T-helper 2 cell treated with Interferon-gamma antibody and Interleukin-4, amounts not matched to agents 5 μg/mL and 100 μg/mL, for 36 hours (primary cell): ENCODE results near the gene THADA.
"Not testable (repeated sequence)": the region's sequence is repeated elsewhere in the genome, so short reads cannot be mapped to it uniquely, and the experiment has no call there.

Experiments
- DNase-seq: peaks from one replicate; pipeline ENCODE4 v3.0.0; 2021; ENCODE audit warnings: low spot score
- H3K27ac Mint-ChIP-seq: one replicate; pipeline ENCODE4 v1.8.0; 2021; ENCODE audit warnings: mild to moderate bottlenecking, mixed read lengths
- H3K27me3 Mint-ChIP-seq: one replicate; pipeline ENCODE4 v1.8.0; 2021; ENCODE audit warnings: low read depth, mixed read lengths
- H3K36me3 Mint-ChIP-seq: one replicate; pipeline ENCODE4 v1.8.0; 2021; ENCODE audit warnings: low read depth, mixed read lengths
- H3K4me1 Mint-ChIP-seq: one replicate; pipeline ENCODE4 v1.8.0; 2021; ENCODE audit warnings: low read depth, mixed read lengths
- H3K4me3 Mint-ChIP-seq: one replicate; pipeline ENCODE4 v1.8.0; 2022; ENCODE audit warnings: mild to moderate bottlenecking, moderate library complexity, mixed read lengths
- H3K9me3 Mint-ChIP-seq: one replicate; pipeline ENCODE4 v1.8.0; 2021; ENCODE audit warnings: mixed read lengths

Gene THADA

GRCh38 chr2:43612944-43613343 lies 17.1 kb upstream of the THADA start:
- no peaks in the 10 kb centered on the region for H3K27me3 Mint-ChIP-seq
- H3K27ac Mint-ChIP-seq: no peak overlapping the region
- H3K36me3 Mint-ChIP-seq: no peaks in the 10 kb centered on the region
- peaks cover 2% of the 10 kb centered on the region for H3K4me1 Mint-ChIP-seq
- H3K4me3 Mint-ChIP-seq: no peak overlapping the region
- no peaks in the 10 kb centered on the region for H3K9me3 Mint-ChIP-seq
- DNase-seq: no peak

GRCh38 chr2:43611987-43612894 lies 16.4 kb upstream of the THADA start:
- H3K4me3 Mint-ChIP-seq: no peak overlapping the region
- H3K9me3 Mint-ChIP-seq: no peaks in the 10 kb centered on the region
- H3K36me3 Mint-ChIP-seq: no peaks in the 10 kb centered on the region
- H3K27ac Mint-ChIP-seq: no peak overlapping the region
- H3K27me3 Mint-ChIP-seq: no peaks in the 10 kb centered on the region
- peak; percentile 69 for DNase-seq
- H3K4me1 Mint-ChIP-seq: peaks cover 2% of the 10 kb centered on the region

- no peak for DNase-seq
- Mint-ChIP-seq H3K36me3 (no peaks in the 10 kb centered on the region), H3K27ac (no peak overlapping the region), H3K9me3 (no peaks in the 10 kb centered on the region), H3K4me3 (no peak overlapping the region), H3K27me3 (no peaks in the 10 kb centered on the region), H3K4me1 (peaks cover 2% of the 10 kb centered on the region)
Measured at GRCh38 chr2:43610361-43610760, 14.5 kb upstream of the THADA start.

GRCh38 chr2:43609290-43609918 lies 13.6 kb upstream of the THADA start:
- Mint-ChIP-seq H3K27ac (no peak overlapping the region), H3K27me3 (no peaks in the 10 kb centered on the region), H3K36me3 (no peaks in the 10 kb centered on the region), H3K4me1 (peaks cover 6% of the 10 kb centered on the region), H3K9me3 (no peaks in the 10 kb centered on the region), H3K4me3 (no peak overlapping the region)
- DNase-seq: peak; percentile 19

GRCh38 chr2:43605851-43606250 lies 10.0 kb upstream of the THADA start:
- H3K4me1 Mint-ChIP-seq: peaks cover 10% of the 10 kb centered on the region
- H3K27ac Mint-ChIP-seq: no peak overlapping the region
- H3K4me3 Mint-ChIP-seq: no peak overlapping the region
- DNase-seq: no peak
- H3K27me3 Mint-ChIP-seq: no peaks in the 10 kb centered on the region
- no peaks in the 10 kb centered on the region for H3K36me3 Mint-ChIP-seq
- H3K9me3 Mint-ChIP-seq: no peaks in the 10 kb centered on the region

- H3K27ac Mint-ChIP-seq: peak overlapping the region; percentile 9
- no peaks in the 10 kb centered on the region for H3K36me3 Mint-ChIP-seq
- H3K4me1 Mint-ChIP-seq: peaks cover 10% of the 10 kb centered on the region
- peak overlapping the region; percentile 52 for H3K4me3 Mint-ChIP-seq
- no peaks in the 10 kb centered on the region for H3K9me3 Mint-ChIP-seq
- DNase-seq: peak; percentile 38
- no peaks in the 10 kb centered on the region for H3K27me3 Mint-ChIP-seq
Measured at GRCh38 chr2:43605079-43605655, 9.3 kb upstream of the THADA start.

GRCh38 chr2:43604674-43605073 lies 8.8 kb upstream of the THADA start:
- no peaks in the 10 kb centered on the region for H3K9me3 Mint-ChIP-seq
- no peak for DNase-seq
- H3K4me1 Mint-ChIP-seq: peaks cover 10% of the 10 kb centered on the region
- no peaks in the 10 kb centered on the region for H3K36me3 Mint-ChIP-seq
- no peaks in the 10 kb centered on the region for H3K27me3 Mint-ChIP-seq
- H3K27ac Mint-ChIP-seq: peak overlapping the region; percentile 28
- H3K4me3 Mint-ChIP-seq: peak overlapping the region; percentile 52

GRCh38 chr2:43600596-43600995 lies 4.8 kb upstream of the THADA start:
- not testable (repeated sequence) for DNase-seq, H3K36me3 Mint-ChIP-seq, H3K4me3 Mint-ChIP-seq, H3K27me3 Mint-ChIP-seq, H3K27ac Mint-ChIP-seq, H3K9me3 Mint-ChIP-seq
- peaks cover 15% of the 10 kb centered on the region for H3K4me1 Mint-ChIP-seq

GRCh38 chr2:43594875-43595274 lies 963 bp downstream of the THADA start:
- H3K27me3 Mint-ChIP-seq: no peaks in the 10 kb centered on the region
- no peaks in the 10 kb centered on the region for H3K9me3 Mint-ChIP-seq
- no peak for DNase-seq
- peak overlapping the region; percentile 99 for H3K27ac Mint-ChIP-seq
- H3K36me3 Mint-ChIP-seq: peaks cover 12% of the 10 kb centered on the region
- peaks cover 19% of the 10 kb centered on the region for H3K4me1 Mint-ChIP-seq
- peak overlapping the region; percentile 97 for H3K4me3 Mint-ChIP-seq

GRCh38 chr2:43593254-43593653 lies 2.6 kb downstream of the THADA start:
- Mint-ChIP-seq H3K36me3 (peaks cover 21% of the 10 kb centered on the region), H3K4me3 (no peak overlapping the region), H3K4me1 (peaks cover 19% of the 10 kb centered on the region), H3K27ac (no peak overlapping the region), H3K9me3 (no peaks in the 10 kb centered on the region), H3K27me3 (no peaks in the 10 kb centered on the region)
- DNase-seq: no peak

- Mint-ChIP-seq H3K27me3 (no peaks in the 10 kb centered on the region), H3K9me3 (no peaks in the 10 kb centered on the region), H3K4me3 (no peak overlapping the region), H3K27ac (no peak overlapping the region), H3K4me1 (peaks cover 19% of the 10 kb centered on the region), H3K36me3 (peaks cover 25% of the 10 kb centered on the region)
- no peak for DNase-seq
Measured at GRCh38 chr2:43592443-43592842, 3.4 kb downstream of the THADA start.

- H3K9me3 Mint-ChIP-seq: no peaks in the 10 kb centered on the region
- no peak overlapping the region for H3K27ac Mint-ChIP-seq
- H3K4me1 Mint-ChIP-seq: peaks cover 4% of the 10 kb centered on the region
- no peaks in the 10 kb centered on the region for H3K27me3 Mint-ChIP-seq
- H3K4me3 Mint-ChIP-seq: no peak overlapping the region
- no peak for DNase-seq
- H3K36me3 Mint-ChIP-seq: peaks cover 55% of the 10 kb centered on the region
Measured at GRCh38 chr2:43585708-43586107, 10.1 kb downstream of the THADA start.

- peaks cover 6% of the 10 kb centered on the region for H3K4me1 Mint-ChIP-seq
- H3K27me3 Mint-ChIP-seq: no peaks in the 10 kb centered on the region
- no peak overlapping the region for H3K4me3 Mint-ChIP-seq
- H3K36me3 Mint-ChIP-seq: peaks cover 55% of the 10 kb centered on the region
- no peak for DNase-seq
- peak overlapping the region; percentile 58 for H3K27ac Mint-ChIP-seq
- no peaks in the 10 kb centered on the region for H3K9me3 Mint-ChIP-seq
Measured at GRCh38 chr2:43579275-43579981, 16.4 kb downstream of the THADA start.
